Astrocyte of the spinal cord (primary cell): ENCODE measurements around the gene HBM.
"Not testable (repeated sequence)": the region's sequence is repeated elsewhere in the genome, so short reads cannot be mapped to it uniquely, and the experiment has no call there.

ENCODE experiments used
- DNase-seq: peaks from one replicate; pipeline ENCODE4 v3.0.0; 2011; ENCODE audit warnings: low read depth, low spot score
- H3K4me3 ChIP-seq: 2 replicates; pipeline ENCODE4 v1.5.1; 2011; ENCODE audit warnings: low read depth, mild to moderate bottlenecking, low read length, moderate library complexity
- CTCF ChIP-seq: IDR thresholded peaks from 2 replicates; pipeline ENCODE4 v1.5.1; 2012; ENCODE audit warnings: low read depth, mild to moderate bottlenecking, low read length, inconsistent platforms
- in situ Hi-C: cut with HindIII; loops from 2 replicates; pipeline ENCODE4 v1.10.0; 2017; ENCODE audit warnings: low sequenced_read_pairs

Gene HBM

GRCh38 chr16:155031-155398 lies 10.8 kb upstream of the HBM start:
- TF ChIP-seq CTCF = no peak
- DNase-seq = no peak
- H3K4me3 ChIP-seq = no peak overlapping the region
- in situ Hi-C loops = no loop called here

GRCh38 chr16:159136-159849 lies 6.5 kb upstream of the HBM start:
- no peak for TF ChIP-seq CTCF
- in situ Hi-C loops = no loop called here
- H3K4me3 ChIP-seq = no peak overlapping the region
- DNase-seq = no peak

GRCh38 chr16:160242-160641 lies 5.5 kb upstream of the HBM start:
- DNase-seq, in situ Hi-C loops, H3K4me3 ChIP-seq: not testable (repeated sequence)

GRCh38 chr16:160691-161190 lies 5.0 kb upstream of the HBM start:
- no peak for DNase-seq
- in situ Hi-C loops = no loop called here
- no peak for TF ChIP-seq CTCF
- no peak overlapping the region for H3K4me3 ChIP-seq

GRCh38 chr16:162271-162991 lies 3.3 kb upstream of the HBM start:
- in situ Hi-C loops = no loop called here

GRCh38 chr16:163139-163538 lies 2.6 kb upstream of the HBM start:
- H3K4me3 ChIP-seq, in situ Hi-C loops: not testable (repeated sequence)

More at GRCh38 chr16:162271-162991, 3.3 kb upstream of the HBM start:
- TF ChIP-seq CTCF = no peak
- H3K4me3 ChIP-seq = no peak overlapping the region
- DNase-seq = no peak

GRCh38 chr16:163696-164095 lies 2.1 kb upstream of the HBM start:
- DNase-seq, H3K4me3 ChIP-seq, in situ Hi-C loops: not testable (repeated sequence)

More at GRCh38 chr16:163139-163538, 2.6 kb upstream of the HBM start:
- DNase-seq = not testable (repeated sequence)

GRCh38 chr16:164134-164823 lies 1.5 kb upstream of the HBM start:
- DNase-seq, H3K4me3 ChIP-seq: not testable (repeated sequence)

More at GRCh38 chr16:164134-164823, 1.5 kb upstream of the HBM start:
- in situ Hi-C loops = not testable (repeated sequence)
